Smooth muscle cell of the coronary artery (primary cell): ENCODE measurements around the gene HOGA1. TPM values are rescaled to one million over a fixed set of nuclear protein-coding genes. Genes with fewer than 3 reads are reported as not detected.

ENCODE experiments used
- total RNA-seq: library from RNA; depleted of rRNA; stranded (reverse); fragments of >200 nt; gene quantifications from 2 replicates; pipeline ENCODE4 v1.2.3, GENCODE V29; 2014; ENCODE audit warnings: low replicate concordance

The HOGA1 gene
- total RNA-seq, result 0.75 and 0.94 TPM in 2 replicates

GRCh38 chr10:97584060-97584797, at the start of gene HOGA1:
HOGA1 (plus strand) TSS chr10:97584389; CDS start chr10:97584704, 315 bp downstream.

GRCh38 chr10:97572214-97572989, 11.8 kb upstream of the HOGA1 start, which contains the start of gene ANKRD2:
ANKRD2 (plus strand) TSS chr10:97572779; CDS start chr10:97572789, 10 bp downstream.

GRCh38 chr10:97589479-97589878, 5.3 kb downstream of the HOGA1 start, which contains the start of gene C10orf62:
C10orf62 (plus strand) TSS chr10:97589721; CDS start chr10:97589898, 177 bp downstream.

GRCh38 chr10:97632949-97633884, 49.0 kb downstream of the HOGA1 start, which contains the start of gene MORN4:
MORN4 (minus strand) TSS chr10:97633500; CDS start chr10:97619653, 13,847 bp downstream.

GRCh38 chr10:97640174-97640867, 56.1 kb downstream of the HOGA1 start, which contains the start of gene PI4K2A:
PI4K2A (plus strand) TSS chr10:97640671; CDS start chr10:97640743, 72 bp downstream.

Other genes with a start within 250 kb of the HOGA1 start
- gene FRAT2, start 249.7 kb upstream of the HOGA1 start, total RNA-seq, result 2.7 and 3.0 TPM in 2 replicates
- 11.0 and 12.5 TPM in 2 replicates for gene RRP12, start 183.0 kb upstream of the HOGA1 start, total RNA-seq
- gene PGAM1, start 158.2 kb upstream of the HOGA1 start, total RNA-seq, result 227 and 387 TPM in 2 replicates
- 19.8 and 34.3 TPM in 2 replicates for gene EXOSC1, start 138.4 kb upstream of the HOGA1 start, total RNA-seq
- 31.9 and 36.7 TPM in 2 replicates for gene ZDHHC16, start 138.2 kb upstream of the HOGA1 start, total RNA-seq
- 36.6 and 49.8 TPM in 2 replicates for gene MMS19, start 86.0 kb upstream of the HOGA1 start, total RNA-seq
- gene UBTD1, start 85.5 kb upstream of the HOGA1 start, total RNA-seq, result 16.3 and 30.3 TPM in 2 replicates
- gene ANKRD2, start 11.6 kb upstream of the HOGA1 start, total RNA-seq, result 0.15 and 0.59 TPM in 2 replicates
- 0.08 TPM in 1 of 2 replicates, not detected in the other for gene C10orf62, start 5.3 kb downstream of the HOGA1 start, total RNA-seq
- gene MORN4, start 49.1 kb downstream of the HOGA1 start, total RNA-seq, result 4.2 and 8.1 TPM in 2 replicates
- gene PI4K2A, start 56.3 kb downstream of the HOGA1 start, total RNA-seq, result 11.7 and 16.9 TPM in 2 replicates
- gene AVPI1, start 102.9 kb downstream of the HOGA1 start, total RNA-seq, result 8.6 and 21.1 TPM in 2 replicates
- 12.9 and 15.4 TPM in 2 replicates for gene MARVELD1, start 129.3 kb downstream of the HOGA1 start, total RNA-seq
- gene ZFYVE27, start 152.7 kb downstream of the HOGA1 start, total RNA-seq, result 15.2 and 16.6 TPM in 2 replicates
- gene SFRP5, start 187.6 kb downstream of the HOGA1 start, total RNA-seq, result 0.12 and 3.9 TPM in 2 replicates